Breast epithelium (tissue), 4 donors: ENCODE results near the gene MTHFS. TPM values are rescaled to one million over a fixed set of nuclear protein-coding genes. Genes with fewer than 3 reads are reported as not detected.

Experiments
- DNase-seq, 2 donors: peaks; one replicate each; pipeline ENCODE4 v3.0.0-alpha.2; 2019; ENCODE audit warnings: low spot score in 2 of 2
- H3K27ac ChIP-seq, 2 donors: fragments of 200-600 bp; sonication (generic) in 1 of 2; one replicate each; pipeline ENCODE4 v1.5.1; 2016 to 2019; ENCODE audit warnings: mild to moderate bottlenecking in 1 of 2
- H3K27me3 ChIP-seq, 2 donors: fragments of 200-600 bp; sonication (generic) in 1 of 2; one replicate each; pipeline versions ENCODE4 v1.5.1 to v1.6.0; 2017 to 2019; ENCODE audit warnings: control low read depth in 1 of 2, mild to moderate bottlenecking in 1 of 2
- H3K36me3 ChIP-seq: fragments of 200-600 bp; one replicate; pipeline ENCODE4 v1.5.1; 2019
- H3K4me1 ChIP-seq, 2 donors: fragments of 200-600 bp; sonication (generic); one replicate each; pipeline ENCODE4 v1.5.1; 2016 to 2019; ENCODE audit warnings: control low read depth in 1 of 2
- H3K4me3 ChIP-seq, 3 donors: fragments of 200-600 bp; sonication (generic); 1 replicate in 2 of 3; 2 replicates in 1 of 3; pipeline ENCODE4 v1.5.1; 2016 to 2019; ENCODE audit warnings: mild to moderate bottlenecking in 3 of 3, moderate library complexity in 2 of 3
- H3K9me3 ChIP-seq, 2 donors: fragments of 200-600 bp; sonication (generic) in 1 of 2; one replicate each; pipeline ENCODE4 v1.5.1; 2016 to 2019; ENCODE audit warnings: control low read depth in 1 of 2
- CTCF ChIP-seq, 3 donors: fragments of 450-650 bp; IDR thresholded peaks; one replicate each; pipeline ENCODE4 v1.5.1; 2016 to 2017; ENCODE audit warnings: antibody characterized with exemption in 3 of 3, mild to moderate bottlenecking in 3 of 3, moderate library complexity in 3 of 3
- POLR2A ChIP-seq: fragments of 450-650 bp; IDR thresholded peaks from one replicate; pipeline ENCODE4 v1.6.1; 2016; ENCODE audit warnings: antibody characterized with exemption, mild to moderate bottlenecking, moderate library complexity
- POLR2AphosphoS5 ChIP-seq, 3 donors: sonication (generic); formaldehyde crosslinking; IDR thresholded peaks; one replicate each; pipeline ENCODE4 v1.6.1; 2017; ENCODE audit warnings: antibody characterized with exemption in 3 of 3
- intact Hi-C: fragments of 100-400 bp; cut with DNase I; formaldehyde crosslinking; loops from one replicate; pipeline ENCODE4 v1.15.1; 2023; ENCODE audit warnings: low total_unique reads
- total RNA-seq, 3 donors: library from RNA; depleted of rRNA; stranded (reverse); fragments of >200 nt; gene quantifications; one replicate each; pipeline ENCODE4 v1.1.0, GENCODE V29; 2016

MTHFS gene
- total RNA-seq, 3 donors from 2014 or later, result 19.0 to 51.5 (median 30.2) TPM

GRCh38 chr15:79844221-79844620, 52.6 kb downstream of the MTHFS start:
- no peak overlapping the region for H3K4me3 ChIP-seq
- no peak for DNase-seq
- intact Hi-C loops, result no loop called here
- TF ChIP-seq POLR2A, result no peak
- no peak overlapping the region for H3K27ac ChIP-seq
- H3K9me3 ChIP-seq, result no peaks in the 10 kb centered on the region
- H3K36me3 ChIP-seq, result no peaks in the 10 kb centered on the region
- H3K4me1 ChIP-seq, result no peaks in the 10 kb centered on the region
- no peaks in the 10 kb centered on the region for H3K27me3 ChIP-seq

GRCh38 chr15:79837846-79838245, 59.0 kb downstream of the MTHFS start:
- H3K4me3 ChIP-seq, result no peak overlapping the region
- intact Hi-C loops, result loop anchor here (5.0 kb wide), 1 partner anchor 389 kb away; no protein-coding TSS in a partner anchor
- H3K27me3 ChIP-seq, result no peaks in the 10 kb centered on the region
- H3K36me3 ChIP-seq, result no peaks in the 10 kb centered on the region
- no peaks in the 10 kb centered on the region for H3K4me1 ChIP-seq
- TF ChIP-seq CTCF (IDR thresholded peaks at IDR 0.05), result no peak
- no peak for TF ChIP-seq POLR2A
- no peak for TF ChIP-seq POLR2AphosphoS5 (IDR thresholded peaks at IDR 0.05)
- no peaks in the 10 kb centered on the region for H3K9me3 ChIP-seq
- DNase-seq, result no peak
- no peak overlapping the region for H3K27ac ChIP-seq

DNA sequence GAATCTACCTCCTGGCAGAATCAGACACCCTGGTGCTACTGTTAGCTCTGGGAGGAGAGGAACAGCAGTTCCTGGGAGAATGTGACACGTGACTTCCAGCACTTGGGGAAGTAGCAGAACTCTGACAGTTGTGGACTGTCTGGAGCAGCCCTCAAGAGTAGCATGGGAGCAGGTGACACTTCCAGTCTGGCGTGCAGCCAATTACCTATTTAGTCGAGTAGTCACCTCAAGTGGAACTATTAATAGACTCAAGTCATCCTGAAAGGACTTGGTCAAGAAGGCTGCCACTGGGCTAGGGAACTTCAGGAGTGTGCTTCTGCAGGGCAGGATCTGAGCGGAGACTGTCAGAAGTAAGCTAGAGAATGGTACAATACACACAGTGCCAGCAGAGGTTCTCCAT, 62.3 kb downstream of the MTHFS start:
- no peaks in the 10 kb centered on the region for H3K4me1 ChIP-seq
- no peaks in the 10 kb centered on the region for H3K9me3 ChIP-seq
- TF ChIP-seq POLR2A, result no peak
- no peak for TF ChIP-seq POLR2AphosphoS5 (IDR thresholded peaks at IDR 0.05)
- no peak for TF ChIP-seq CTCF (IDR thresholded peaks at IDR 0.05)
- H3K4me3 ChIP-seq, result no peak overlapping the region
- H3K27ac ChIP-seq, result no peak overlapping the region
- no peaks in the 10 kb centered on the region for H3K36me3 ChIP-seq
- intact Hi-C loops, result no loop called here
- DNase-seq, result no peak
- no peaks in the 10 kb centered on the region for H3K27me3 ChIP-seq

DNA sequence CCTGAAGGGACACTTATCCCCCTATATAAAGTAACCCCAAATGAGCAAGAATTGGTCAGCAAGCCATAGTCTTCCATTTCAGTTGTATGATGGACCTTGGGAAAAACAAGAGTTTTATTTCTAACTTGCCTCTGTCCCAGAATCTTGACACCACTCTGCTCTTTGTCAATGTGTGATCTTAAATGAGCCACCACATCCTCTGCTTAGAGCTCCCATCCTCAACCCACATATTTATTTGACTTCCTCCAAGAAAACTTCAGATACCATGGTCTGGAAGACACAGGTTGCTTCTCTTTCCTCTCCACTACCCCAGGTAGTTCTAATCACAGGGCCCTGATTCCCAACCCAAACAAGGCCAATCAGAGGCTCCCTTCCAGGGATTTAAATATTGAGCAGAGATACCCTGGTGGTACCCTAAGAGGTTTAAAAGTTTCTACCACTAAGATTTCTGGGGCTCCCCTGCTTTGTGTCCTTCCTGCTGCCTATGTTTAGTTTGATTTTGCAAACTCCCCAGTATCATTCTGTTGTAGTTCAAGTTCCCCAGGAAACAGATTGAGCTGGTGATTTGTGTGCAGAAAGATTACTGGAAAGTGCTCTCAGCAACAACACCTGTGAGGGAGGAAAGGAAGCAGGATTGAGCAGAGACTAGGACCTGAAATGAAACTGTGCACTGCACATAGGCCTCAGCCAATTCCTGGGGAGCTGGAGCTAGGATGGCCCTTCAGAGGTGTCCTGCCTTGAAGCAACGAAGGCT, 64.3 kb downstream of the MTHFS start:
- H3K27me3 ChIP-seq, result no peaks in the 10 kb centered on the region
- no peak overlapping the region for H3K4me3 ChIP-seq
- intact Hi-C loops, result no loop called here
- TF ChIP-seq CTCF (IDR thresholded peaks at IDR 0.05) (no peak), POLR2AphosphoS5 (IDR thresholded peaks at IDR 0.05) (no peak), POLR2A (no peak)
- no peaks in the 10 kb centered on the region for H3K4me1 ChIP-seq
- H3K27ac ChIP-seq, result no peak overlapping the region
- no peaks in the 10 kb centered on the region for H3K9me3 ChIP-seq
- no peaks in the 10 kb centered on the region for H3K36me3 ChIP-seq
- DNase-seq, result no peak

DNA sequence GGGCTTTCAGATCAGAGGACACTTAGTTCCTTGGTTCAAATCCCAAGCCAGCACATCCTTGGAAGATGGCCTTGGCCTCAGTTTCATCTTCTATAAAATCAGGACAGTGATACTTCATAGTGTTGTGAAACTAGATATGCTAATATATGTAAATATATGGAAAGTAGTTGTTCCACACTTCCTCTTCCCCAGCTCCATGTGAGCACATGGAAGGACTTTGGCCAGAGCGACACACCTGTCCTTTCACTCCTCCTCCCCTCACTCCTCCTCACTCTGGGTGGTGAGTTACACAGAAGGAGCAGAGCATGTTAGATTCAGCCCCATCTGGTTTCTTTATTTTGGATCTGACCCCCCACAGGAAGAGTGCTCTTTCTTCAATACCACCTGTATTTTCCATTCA, 65.2 kb downstream of the MTHFS start:
- no peak for DNase-seq
- intact Hi-C loops, result no loop called here
- H3K4me1 ChIP-seq, result no peaks in the 10 kb centered on the region
- no peaks in the 10 kb centered on the region for H3K27me3 ChIP-seq
- H3K9me3 ChIP-seq, result no peaks in the 10 kb centered on the region
- TF ChIP-seq CTCF (IDR thresholded peaks at IDR 0.05), result no peak
- TF ChIP-seq POLR2AphosphoS5 (IDR thresholded peaks at IDR 0.05), result no peak
- TF ChIP-seq POLR2A, result no peak
- H3K36me3 ChIP-seq, result no peaks in the 10 kb centered on the region
- no peak overlapping the region for H3K4me3 ChIP-seq
- no peak overlapping the region for H3K27ac ChIP-seq
